Right renal pelvis (tissue), 4 donors: ENCODE measurements around the gene NCAPD2. TPM values are rescaled to one million over a fixed set of nuclear protein-coding genes. Genes with fewer than 3 reads are reported as not detected.
A peak's percentile ranks its signal among the peaks of the same experiment; 100 is the strongest.
"Not testable (repeated sequence)": the region's sequence is repeated elsewhere in the genome, so short reads cannot be mapped to it uniquely, and the experiment has no call there.

Source experiments
- DNase-seq, 4 donors: peaks; one replicate each; pipeline ENCODE4 v3.0.0-alpha.2; 2013; ENCODE audit warnings: low read depth in 4 of 4, low spot score in 3 of 4, missing footprints in 1 of 4
- polyA plus RNA-seq, 4 donors: library from polyadenylated mRNA; unstranded; fragments of 120-200 nt; gene quantifications; one replicate each; pipeline ENCODE4 v1.2.1, GENCODE V29; 2013; ENCODE audit not compliant: insufficient read length in 4 of 4

NCAPD2 gene
- polyA plus RNA-seq, 4 donors, result 57.5 to 62.5 (median 59.9) TPM

DNA sequence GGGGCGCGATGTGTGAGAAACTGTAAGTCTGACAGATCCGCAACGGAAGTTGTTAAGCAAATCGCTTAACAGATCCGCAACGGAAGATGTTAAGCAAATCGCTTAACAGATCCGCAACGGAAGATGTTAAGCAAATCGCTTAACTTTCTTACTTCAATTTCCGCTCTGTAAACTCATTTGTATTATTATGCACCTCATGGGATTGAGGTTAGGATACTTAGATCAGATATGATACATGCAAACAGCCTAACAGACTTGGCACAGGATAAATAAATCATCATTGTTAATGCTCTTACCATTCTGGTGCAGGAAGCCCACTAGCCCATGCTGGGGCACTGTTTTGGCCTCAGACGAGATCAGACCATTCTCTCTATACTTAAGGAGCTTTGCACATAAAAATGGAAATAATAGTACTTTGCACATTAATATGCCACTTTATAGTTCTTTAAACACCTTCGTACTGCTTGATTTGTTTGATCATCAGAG lies 399 bp downstream of the NCAPD2 start:
- DNase-seq, result peak in 1 of 4 donors; percentile 3

DNA sequence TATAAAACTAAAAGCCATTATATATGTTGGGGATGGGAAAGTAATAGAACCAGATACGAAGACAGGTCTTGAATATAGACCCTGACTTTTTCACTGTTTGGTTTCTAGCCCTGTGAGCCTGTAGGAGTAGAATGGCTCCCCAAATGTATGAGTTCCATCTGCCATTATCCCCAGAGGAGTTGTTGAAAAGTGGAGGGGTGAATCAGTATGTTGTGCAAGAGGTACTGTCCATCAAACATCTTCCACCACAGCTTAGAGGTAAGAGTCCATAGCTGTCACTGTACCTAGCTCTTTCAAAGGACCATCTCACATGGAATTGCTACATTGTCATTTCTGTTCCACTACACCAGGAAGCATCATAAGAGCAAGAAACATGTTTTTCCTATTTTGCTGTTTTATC lies 1.1 kb downstream of the NCAPD2 start:
- DNase-seq, result no peak

DNA sequence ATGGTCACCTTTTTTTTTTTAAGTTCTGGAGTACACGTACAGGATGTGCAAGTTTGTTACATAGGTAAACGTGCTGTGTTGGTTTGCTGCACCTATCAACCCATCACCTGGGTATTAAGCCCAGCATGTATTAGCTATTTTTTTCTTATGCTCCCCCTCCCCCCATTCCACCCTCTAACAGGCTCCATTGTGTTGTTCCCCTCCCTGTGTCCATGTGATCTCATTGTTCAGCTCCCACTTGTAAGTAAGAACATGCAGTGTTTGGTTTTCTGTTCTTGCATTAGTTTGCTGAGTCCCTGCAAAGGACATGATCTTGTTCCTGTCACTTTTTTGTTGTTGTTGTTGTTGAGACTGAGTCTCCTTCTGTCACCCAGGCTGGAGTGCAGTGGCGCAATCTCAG lies 3.4 kb downstream of the NCAPD2 start:
- not testable (repeated sequence) for DNase-seq

DNA sequence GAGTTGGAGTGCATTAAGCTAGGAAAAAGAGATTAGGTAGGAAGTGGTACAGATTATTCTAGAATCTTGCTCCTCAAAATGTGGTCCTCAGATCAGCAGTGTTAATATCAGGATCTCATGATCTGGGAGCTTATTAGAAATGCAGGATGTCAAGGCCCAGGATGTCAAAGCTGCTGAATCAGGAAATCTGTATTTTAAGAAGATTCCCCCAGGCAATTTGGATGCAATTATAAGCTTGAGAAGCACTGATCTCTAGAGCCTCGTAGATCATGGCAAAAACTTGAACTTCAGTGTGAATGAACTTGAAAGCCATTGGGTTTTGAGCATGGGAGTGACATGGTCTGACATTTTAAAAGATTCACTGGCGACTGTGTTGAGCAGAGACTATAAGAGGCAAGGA lies 6.6 kb downstream of the NCAPD2 start:
- DNase-seq, result no peak

DNA sequence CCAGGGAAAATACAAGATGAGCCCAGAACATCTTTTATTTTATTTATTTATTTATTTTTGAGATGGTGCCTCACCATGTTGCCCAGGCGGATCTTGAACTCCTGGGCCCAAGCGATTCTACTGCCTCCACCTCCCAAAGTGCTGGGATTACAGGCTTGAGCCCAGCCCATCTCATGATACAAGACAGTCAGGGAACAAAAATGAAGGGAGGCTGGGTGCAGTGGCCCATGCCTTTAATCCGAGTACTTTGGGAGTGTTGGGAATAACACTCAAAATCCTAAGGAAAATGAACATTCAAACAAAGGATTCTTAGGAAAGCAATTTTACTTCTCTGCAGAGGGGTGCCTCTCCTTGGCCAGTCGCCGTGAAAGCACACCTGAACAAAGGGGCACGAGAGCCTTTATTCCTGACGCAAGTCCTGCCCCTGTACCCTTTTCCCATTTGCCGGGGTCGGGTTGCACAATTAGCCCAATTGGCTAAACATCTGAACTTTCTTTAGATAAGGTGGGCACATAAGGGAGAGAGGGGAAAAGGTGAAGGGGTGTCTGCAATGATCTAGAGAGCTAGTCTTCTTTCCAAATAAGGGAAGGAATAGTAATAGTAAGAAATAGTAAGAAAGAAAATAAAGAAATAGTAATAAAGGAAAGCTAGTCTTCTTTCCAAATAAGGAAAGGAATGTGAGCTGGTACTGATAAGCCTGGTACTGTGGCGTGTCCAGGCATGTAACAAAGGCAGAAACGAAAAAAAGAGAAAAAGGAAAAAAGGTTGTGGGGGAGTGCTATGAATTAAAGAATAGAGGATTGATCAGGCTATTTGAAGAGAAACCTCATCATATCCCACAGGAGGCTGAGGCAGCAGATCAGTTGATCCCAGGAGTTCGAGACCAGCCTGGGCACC lies 13.4 kb downstream of the NCAPD2 start:
- no peak for DNase-seq

DNA sequence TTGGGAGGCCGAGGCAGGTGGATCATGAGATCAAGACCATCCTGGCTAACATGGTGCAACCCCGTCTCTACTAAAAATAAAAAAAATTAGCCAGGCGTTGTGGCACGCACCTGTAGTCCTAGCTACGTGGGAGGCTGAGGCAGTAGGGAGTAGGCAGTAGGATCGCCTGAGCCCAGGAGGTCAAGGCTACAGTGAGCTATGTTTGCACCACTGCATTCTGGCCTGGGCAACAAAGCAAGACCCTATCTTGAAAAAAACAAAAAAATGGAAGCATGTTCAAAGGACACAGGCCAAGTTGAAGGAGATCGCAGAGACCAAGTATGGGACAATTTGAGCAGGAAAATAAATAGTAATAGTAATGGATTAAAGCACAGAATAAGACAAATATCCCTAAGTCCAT lies 14.2 kb downstream of the NCAPD2 start:
- no peak for DNase-seq

DNA sequence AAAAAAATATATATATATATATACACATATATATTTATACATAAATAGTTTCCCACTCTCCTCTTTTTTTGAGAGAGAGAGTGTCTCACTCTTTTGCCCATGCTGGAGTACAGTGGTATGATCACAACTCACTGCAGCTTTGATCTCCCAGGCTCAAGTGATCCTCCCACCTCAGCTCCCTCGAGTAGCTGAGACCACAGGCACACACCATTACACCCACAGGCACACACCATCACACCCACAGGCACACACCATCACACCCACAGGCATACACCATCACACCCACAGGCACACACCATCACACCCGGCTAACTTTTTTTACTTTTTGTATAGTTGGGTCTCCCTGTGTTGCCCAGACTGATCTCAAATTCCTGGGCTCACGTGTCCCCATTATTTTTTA lies 26.3 kb downstream of the NCAPD2 start:
- no peak for DNase-seq

DNA sequence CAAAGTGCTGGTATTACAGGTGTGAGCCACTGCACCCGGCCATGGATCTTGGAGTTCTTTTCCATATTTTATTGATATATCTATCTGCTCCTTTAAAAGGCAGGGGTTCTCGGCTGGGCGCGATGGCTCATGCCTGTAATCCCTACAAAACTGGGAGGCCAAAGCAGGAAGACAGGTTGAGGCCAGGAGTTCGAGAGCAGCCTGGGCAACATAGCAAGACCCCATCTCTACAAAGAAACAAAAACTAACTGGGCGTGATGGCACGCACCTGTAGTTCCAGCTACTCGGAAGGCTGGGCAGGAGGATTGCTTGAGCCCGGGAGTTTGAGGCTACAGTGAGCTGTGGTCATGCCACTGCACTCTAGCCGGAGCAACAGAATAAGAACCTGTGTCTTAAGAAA lies 28.3 kb downstream of the NCAPD2 start:
- DNase-seq, result no peak

DNA sequence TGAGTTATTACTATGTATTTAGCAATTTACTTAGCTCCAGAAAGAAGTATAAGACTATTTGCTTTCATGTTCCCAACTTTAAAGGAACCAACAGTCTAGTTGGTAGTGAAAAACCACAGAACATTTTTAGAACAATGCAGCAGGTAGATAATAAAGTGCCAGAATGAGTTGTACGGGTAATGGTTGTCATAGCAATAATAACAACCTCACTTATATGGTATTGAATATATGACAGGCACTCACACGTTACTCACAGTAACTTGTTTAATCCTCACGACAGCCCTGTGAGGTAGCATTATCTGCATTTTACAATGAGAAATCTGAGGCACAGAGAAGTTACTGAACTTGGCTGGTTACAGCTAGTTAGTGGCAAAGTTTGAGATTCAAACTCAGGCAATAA lies 29.8 kb downstream of the NCAPD2 start:
- no peak for DNase-seq

DNA sequence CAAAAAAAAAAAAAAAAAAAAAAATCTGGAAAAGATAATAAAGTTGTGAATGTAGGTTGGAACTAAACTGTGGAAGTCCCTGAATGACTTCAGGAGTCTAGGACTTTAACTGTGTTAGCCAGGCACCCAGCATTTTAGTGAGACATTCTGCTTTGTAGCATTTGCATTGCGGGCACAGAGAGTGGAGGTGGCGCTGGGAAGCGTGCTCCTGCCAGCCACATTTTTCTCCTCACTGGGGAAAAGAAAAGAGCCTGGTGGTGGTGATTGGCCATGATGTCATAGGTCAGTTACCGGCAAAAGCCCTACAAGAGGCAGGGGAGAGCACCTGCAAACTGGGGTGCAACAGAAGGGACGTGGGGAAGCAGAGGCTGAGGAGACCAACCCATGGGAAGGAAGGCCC lies 30.7 kb downstream of the NCAPD2 start:
- no peak for DNase-seq

DNA sequence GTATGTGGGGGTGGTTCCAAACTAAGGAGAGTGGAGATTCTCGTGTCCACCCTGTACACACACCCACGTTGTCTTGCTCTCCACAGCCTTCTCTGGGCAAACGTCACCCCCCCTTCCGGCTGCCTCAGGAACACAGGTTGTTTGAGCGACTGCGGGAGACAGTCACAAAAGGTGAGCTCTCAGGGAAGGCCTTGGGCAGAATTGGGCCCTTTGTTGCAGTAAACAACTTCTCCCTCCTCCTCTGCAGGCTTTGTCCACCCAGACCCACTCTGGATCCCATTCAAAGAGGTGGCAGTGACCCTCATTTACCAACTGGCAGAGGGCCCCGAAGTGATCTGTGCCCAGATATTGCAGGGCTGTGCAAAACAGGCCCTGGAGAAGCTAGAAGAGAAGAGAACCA lies 32.3 kb downstream of the NCAPD2 start:
- no peak for DNase-seq

DNA sequence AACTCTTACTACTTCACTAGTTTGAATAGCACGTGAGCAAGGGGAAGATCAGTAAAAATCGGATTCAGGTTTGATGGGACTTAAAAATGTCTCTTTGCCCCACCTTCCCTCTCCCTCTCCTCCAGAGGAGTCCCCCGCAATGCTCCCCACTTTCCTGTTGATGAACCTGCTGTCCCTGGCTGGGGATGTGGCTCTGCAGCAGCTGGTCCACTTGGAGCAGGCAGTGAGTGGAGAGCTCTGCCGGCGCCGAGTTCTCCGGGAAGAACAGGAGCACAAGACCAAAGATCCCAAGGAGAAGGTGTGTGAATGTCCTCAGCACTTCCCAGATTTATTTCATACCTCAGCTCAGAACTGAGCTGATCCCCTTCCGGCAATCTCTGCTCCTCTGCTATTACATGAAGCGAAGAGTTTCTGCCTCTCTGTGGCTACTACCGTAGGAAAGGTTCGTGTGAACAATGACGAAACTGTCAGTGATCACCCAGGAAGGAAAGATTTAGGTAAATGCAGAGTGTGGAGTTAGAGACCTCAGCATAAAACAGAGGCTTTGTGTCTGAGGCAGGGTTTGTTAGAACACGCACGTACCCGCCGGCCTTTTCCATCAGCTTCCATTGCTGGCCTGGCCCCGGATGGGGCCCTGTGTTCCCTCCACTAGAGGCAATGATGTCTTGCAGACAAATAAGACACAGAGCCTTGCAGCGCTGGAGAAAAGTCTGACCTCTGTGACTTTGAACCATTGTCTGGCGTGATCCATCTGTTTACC lies 33.0 kb downstream of the NCAPD2 start:
- no peak for DNase-seq

DNA sequence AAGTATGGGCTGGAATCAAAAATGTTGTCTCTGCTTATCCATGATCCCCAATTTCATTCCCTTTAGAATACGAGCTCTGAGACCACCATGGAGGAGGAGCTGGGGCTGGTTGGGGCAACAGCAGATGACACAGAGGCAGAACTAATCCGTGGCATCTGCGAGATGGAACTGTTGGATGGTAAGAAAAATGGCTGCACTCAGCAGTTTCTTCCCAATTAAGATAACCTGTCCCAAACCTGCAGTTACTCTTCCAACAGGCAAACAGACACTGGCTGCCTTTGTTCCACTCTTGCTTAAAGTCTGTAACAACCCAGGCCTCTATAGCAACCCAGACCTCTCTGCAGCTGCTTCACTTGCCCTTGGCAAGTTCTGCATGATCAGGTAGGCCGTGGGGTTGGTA lies 33.8 kb downstream of the NCAPD2 start:
- no peak for DNase-seq

DNA sequence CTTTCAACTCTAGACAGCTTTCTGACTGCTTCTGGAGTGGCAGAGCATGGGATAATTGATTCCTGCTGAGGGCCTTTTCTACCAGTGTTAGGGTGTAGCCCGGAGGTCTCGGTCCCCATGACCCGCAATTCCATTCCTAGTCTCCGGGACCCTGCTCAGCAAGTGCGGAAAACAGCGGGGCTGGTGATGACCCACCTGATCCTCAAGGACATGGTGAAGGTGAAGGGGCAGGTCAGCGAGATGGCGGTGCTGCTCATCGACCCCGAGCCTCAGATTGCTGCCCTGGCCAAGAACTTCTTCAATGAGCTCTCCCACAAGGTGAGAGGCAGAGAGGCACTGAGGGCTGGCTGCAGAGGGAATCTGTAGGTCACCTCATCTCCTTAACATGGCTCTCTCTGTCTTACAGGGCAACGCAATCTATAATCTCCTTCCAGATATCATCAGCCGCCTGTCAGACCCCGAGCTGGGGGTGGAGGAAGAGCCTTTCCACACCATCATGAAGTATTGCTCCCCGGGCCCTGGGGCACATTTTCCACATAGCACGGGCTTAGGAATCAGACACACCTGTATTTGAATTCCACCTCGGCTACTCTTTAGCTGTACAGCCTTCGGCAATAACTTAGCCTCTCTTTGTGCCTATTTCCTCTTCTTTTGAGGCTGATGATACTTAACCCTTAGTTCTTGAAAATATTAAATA lies 34.8 kb downstream of the NCAPD2 start:
- no peak for DNase-seq

DNA sequence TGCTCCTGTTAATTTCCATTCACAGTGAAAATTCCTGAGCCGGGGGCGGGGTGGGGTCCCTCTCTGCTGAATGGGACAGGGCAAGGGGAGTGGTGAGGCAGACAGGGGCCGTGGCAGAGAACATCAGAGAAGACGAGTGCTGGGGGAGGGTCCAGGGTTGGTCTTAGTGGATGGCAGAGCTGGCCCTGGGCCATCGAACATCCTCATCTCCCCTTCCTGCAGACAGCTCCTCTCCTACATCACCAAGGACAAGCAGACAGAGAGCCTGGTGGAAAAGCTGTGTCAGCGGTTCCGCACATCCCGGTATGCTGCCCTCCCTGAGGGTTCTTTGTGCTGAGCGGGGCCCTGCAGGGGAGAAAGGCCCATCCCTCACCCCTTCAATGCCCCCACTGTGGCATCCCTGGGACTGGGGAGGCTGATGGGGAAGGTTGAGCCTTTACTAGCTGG lies 35.4 kb downstream of the NCAPD2 start:
- DNase-seq, result no peak

DNA sequence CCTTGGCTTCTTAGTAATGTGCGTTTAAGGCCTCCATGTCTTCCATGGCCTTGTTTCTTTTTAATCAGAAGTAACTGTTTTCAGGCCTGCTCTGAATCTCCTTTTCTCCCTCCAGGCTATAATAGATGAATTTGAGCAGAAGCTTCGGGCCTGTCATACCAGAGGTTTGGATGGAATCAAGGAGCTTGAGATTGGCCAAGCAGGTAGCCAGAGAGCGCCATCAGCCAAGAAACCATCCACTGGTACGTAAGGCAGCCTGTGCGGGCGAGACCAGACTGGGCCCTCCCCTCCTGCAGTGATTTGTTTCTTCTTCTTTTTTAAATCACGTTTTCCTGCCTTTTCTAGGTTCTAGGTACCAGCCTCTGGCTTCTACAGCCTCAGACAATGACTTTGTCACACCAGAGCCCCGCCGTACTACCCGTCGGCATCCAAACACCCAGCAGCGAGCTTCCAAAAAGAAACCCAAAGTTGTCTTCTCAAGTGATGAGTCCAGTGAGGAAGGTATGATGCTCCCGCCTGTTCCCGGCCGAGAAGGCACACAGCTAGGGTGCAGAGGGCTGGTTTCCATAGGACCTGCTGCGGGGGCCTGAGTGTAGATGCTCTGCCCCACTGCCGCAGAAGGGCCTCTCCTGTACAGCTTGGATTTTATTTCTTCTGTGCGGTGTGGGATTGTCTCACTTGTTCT lies 36.8 kb downstream of the NCAPD2 start:
- DNase-seq, result no peak

DNA sequence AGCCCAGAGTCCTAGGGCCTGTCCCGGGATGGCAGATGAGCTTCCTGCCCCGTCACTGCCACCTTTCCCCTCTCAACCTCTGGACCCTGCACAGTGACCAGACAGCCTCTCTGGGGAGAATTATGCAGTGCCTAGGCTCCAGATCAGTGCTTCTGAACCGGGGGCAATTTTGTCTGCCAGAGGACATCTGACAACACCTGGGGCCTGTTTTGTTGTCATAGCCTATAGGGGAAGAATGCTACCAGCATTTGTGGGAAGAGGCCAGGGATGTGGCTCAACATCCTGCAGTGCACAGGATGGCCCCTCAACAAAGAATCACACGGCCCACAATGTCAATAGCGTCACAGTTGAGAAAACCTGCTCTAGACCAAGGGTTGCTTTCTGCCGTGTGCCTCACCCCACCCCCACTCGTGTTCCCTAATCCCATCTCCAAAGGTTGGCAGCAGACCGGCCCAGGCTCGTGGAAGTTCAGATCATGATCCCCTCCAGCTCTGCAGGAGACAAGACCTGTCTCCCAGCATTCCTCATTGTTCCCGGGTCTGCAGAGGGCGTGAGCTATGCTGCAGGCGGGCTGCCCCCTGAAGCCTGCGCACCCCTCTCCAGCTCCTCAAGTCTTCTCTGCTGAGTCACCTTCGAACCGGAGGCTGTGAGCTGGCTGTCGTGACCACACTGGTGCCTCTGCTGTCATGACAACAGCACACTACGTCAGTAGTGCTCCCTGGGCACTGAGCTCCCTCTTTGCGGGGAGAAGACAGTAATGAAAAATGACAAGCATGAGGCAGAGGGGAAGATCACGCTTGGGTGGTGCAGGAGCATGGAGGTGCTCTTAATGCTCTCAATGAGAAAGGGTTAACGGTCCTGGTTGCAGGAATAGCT lies 38.4 kb downstream of the NCAPD2 start:
- no peak for DNase-seq

DNA sequence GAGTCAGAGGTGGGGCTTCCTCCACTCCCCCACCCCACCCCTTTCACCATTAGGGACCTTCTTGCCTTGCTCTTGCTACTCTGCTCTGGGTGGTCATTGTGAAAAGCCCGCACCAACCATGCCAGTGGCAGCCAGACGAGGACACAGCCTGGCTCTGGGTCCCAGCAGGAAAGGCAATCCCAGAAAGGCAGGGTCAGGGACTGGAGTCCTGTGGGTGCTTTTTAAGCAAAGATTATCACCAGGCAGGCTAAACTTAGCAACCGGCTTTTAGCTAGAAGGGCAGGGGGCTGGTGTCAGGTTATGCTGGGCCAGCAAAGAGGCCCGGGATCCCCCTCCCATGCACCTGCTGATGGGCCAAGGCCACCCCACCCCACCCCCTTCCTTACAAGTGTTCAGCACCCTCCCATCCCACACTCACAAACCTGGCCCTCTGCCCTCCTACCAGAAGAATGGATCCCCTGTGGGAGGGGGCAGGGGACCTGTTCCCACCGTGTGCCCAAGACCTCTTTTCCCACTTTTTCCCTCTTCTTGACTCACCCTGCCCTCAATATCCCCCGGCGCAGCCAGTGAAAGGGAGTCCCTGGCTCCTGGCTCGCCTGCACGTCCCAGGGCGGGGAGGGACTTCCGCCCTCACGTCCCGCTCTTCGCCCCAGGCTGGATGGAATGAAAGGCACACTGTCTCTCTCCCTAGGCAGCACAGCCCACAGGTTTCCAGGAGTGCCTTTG lies 39.2 kb downstream of the NCAPD2 start:
- no peak for DNase-seq

DNA sequence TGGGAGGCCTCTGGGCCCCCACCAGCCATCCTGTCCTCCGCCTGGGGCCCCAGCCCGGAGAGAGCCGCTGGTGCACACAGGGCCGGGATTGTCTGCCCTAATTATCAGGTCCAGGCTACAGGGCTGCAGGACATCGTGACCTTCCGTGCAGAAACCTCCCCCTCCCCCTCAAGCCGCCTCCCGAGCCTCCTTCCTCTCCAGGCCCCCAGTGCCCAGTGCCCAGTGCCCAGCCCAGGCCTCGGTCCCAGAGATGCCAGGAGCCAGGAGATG lies 39.7 kb downstream of the NCAPD2 start:
- DNase-seq, result no peak
